Measurements from ENCODE around the gene MTA1.

The MTA1 gene

GRCh38 chr14:105447651-105448640 is 28.3 kb downstream of the MTA1 start:
- no peak for DNase-seq

DNA sequence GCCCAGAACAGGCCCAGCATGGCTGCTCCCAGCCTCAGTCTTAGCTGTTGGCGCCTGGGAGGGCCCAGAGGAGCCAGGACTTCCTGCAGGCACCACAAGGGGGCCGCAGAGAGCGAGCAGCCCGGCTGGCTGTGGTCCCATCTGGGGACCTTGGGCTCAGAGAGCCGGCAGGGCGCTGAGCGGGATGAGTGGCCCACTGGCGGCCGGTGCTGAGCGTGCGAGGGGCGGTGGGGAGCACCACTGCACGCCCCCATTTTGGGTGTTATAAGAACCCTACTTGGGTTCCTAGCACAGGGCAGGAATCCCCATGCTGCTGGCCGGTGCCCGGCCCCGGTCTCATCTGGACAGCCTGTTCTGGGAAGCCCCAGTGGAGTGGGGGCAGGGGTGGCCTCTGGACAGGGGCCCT is 29.1 kb downstream of the MTA1 start:
- DNase-seq, result peak; percentile 65 to 71

DNA sequence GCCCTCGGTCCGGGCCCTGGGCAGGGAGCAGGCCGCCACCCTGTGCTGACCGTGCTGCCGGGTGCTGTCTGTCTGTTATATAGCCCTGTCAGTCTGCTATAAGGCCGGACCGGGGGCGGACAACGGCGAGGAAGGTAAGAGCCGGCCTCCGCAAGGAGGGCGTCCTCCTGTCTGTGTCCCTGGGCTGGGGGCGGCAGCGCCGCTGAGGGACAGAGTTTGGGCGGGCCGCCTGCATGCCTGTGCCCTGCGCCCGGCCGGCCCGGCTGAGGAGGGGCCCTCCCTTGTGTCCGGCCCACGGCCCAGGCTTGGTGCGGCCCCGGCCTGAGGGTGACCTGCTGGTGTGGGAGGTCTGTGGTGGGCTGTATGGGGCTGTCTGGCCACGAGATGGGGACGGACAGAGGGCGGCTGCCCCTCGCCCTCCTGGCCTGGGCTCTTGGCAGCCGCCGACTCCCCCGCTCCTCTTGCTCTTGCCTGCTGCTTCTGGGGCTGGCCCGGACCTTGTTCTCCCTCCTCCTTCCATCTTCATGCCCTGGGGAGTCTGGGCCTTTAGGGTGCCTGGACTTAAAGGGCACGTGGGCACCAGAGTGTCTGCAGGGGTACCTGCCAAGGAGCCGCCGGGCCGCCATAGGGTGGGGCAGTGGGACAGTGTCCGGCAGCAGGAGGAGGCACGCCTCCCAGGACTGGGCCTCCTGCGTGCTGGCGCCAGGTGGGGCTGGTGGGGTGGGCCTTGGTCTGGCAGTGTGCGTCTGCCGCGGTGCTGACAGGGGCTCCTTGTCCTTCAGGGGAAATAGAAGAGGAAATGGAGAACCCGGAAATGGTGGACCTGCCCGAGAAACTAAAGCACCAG is 29.9 kb downstream of the MTA1 start:
- no peak for DNase-seq

- no peak for DNase-seq
These were observed 30.5 kb downstream of the MTA1 start for GRCh38 chr14:105450123-105450505.

DNA sequence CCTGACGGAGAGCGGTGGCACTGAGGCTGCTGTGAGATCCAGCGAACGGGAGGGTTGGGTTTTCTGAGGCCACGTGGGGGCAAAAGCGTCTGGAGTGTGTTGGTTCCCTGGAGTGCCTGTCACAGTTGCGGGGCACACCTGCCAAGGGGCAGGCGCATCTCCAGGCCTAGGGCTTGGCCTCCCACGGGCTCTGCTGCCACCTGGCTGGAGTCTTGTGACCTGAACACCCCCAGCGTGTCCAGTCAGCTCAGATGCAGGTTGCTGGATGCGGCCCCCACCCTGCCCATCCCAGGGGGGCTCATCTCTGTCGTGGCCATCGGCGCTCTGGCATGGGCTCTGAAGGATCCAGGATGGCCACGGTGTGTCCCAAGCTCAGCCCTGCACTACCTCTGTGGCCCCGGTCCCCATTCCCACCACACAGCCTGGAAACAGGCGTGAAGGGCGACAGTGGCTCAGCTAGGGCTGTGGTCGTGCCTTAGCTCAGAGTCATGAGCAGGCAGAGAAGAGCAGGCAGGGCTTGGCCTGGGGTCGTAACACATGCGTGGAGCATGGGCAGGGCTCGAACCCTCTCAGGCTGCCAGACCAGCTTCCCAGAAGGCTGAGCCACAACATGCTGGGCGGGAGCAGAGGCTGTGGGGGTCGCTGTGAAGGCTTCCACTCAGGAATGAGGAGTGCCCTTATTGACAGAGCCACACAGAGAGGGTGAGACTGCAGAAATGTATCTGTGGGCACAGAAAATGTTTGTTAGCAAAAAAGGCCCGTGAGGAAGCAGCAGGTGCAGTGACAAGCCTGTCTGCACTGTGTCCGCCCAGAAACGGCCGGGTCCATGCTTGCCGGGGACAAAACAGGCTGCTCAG is 31.5 kb downstream of the MTA1 start:
- DNase-seq, result no peak

DNA sequence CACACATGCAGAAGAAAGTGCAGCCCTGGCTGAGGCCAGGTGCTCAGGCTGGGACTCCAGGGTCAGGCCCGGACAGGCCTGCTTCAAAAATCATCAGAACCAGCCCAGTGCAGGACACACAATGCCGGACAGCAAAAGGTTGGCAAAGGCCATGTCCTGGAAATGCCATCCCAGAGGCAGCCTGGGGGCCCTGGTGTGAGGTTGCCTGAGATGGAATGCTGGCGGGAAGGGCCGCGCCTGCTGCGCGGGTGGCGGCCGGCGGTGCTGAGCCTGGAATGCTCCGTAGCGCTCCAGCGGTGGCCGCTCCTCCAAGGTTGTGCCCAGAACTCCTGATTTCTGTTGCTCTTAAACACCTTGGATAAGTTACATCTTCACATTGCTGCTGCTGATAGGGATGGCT is 33.3 kb downstream of the MTA1 start:
- no peak for DNase-seq

DNA sequence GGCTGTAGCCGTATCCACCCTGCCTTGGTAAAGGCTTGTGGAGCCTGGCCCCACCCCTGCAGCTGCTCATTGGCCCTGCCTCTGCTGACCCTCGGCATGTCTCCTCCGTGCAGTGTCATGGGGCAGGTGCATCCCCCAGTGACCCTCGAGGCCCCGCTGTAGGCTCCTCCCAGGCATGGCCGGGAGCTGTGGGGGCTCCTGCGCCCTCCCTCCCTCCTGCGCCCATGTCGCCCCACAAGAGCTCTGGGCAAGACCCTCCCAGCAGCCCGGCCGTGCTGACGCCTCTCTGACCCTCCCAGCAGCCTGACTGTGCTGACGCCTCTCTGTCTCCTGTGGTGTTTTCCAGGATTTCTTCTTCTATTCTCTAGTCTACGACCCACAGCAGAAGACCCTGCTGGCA is 34.2 kb downstream of the MTA1 start:
- no peak for DNase-seq

- no peak for DNase-seq
These were observed 35.5 kb downstream of the MTA1 start for GRCh38 chr14:105455086-105455640.

GRCh38 chr14:105455766-105456660 is 36.4 kb downstream of the MTA1 start:
- no peak for DNase-seq

GRCh38 chr14:105456736-105457617 is 37.4 kb downstream of the MTA1 start:
- no peak for DNase-seq

- no peak for DNase-seq
These were observed 38.4 kb downstream of the MTA1 start for GRCh38 chr14:105458010-105458409.

DNA sequence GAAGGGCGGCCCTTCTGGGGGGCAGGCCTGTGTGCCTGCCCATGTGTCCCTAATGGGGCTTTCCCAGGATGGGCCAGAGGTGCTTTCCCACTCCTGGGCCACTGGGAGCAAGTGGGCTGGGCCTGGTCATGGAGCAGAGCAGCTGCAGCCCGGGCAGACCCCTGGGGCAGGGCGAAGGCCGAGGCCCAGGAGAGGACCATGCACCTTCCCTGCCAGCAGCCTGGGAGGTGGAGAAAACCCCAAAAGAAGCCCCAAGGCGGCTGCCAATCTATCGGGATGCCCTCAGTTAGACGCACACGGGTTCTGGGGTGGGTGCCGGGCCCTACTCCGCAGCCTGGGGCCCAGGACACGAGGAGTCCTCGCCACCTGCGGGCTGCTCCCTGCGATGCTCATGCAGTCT is 38.9 kb downstream of the MTA1 start:
- DNase-seq, result no peak

- DNase-seq, result no peak
These were observed 40.5 kb downstream of the MTA1 start for GRCh38 chr14:105460116-105460515.

DNA sequence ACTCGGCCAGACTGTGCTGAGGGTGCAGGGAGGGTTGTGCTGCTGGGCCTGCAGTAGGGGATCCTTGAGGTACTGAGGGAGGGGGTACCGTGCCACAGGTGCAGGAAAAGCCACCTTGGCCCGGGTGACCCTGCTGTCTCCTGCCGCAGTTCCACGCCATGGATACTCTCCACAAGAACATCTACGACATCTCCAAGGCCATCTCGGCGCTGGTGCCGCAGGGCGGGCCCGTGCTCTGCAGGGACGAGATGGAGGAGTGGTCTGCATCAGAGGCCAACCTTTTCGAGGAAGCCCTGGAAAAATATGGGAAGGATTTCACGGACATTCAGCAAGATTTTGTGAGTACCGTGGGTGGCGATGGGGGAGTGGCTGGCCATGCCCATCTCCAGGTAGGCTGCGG is 41.0 kb downstream of the MTA1 start:
- no peak for DNase-seq

DNA sequence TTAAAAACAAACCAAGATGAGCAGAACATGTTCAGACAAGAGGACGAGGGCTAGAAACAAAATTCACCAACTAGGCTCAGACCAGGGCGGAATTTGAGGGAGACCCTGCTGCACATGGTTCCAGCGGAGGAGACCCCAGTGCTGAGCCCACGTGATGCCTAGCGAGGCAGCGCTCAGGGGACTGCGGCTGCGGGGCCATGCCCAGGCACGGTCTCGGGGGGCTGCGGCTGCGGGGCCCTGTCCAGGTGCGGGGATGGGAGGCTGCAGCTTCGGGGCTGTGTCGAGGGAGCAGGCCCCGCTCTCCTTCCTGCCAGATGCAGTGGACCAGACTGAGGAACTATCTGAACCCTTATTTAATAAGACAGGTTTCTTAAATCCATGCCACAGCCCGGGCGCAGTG is 42.3 kb downstream of the MTA1 start:
- DNase-seq, result no peak

- DNase-seq, result no peak
These were observed 44.9 kb downstream of the MTA1 start for GRCh38 chr14:105464501-105464900.

DNA sequence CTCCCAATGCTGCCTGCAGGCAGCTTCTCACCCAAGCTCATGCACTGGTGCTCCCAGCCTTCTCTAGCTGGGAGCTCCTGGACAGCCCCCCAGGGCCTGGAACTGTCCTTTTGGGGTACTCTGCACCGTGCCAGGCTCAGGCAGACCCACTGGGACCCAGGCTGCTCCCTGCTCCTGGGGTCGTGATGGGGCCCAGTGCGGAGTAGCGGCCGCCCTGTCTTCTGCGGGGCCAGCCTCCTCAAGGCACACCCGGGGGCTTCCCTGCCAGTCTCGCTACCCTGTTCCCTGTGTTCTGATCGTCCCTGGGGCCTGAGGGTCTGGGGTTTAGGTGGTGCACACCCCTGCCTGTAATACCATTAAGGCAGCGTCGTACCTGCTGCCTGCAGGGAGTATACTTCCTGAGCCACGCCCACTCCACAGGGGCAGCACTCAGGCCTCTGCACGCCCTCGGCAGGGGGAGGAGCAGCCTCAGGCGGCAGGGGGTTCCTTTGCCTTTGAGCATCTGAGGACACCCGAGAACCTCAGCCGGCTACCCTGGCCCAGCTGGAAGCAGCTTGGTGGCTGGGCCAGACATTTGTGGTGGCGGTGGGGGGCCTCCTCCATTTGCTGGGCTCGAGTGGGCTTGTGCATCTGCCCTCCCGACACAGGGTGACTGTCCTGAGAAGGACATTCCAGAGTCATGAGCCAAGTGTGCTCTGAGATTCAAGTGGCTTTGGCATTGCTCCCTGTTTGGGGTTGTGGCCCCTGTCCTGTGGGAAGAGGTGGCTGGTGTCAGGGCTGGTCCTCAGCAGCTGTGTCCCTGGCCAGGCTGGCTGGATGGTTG is 45.8 kb downstream of the MTA1 start:
- DNase-seq, result no peak

DNA sequence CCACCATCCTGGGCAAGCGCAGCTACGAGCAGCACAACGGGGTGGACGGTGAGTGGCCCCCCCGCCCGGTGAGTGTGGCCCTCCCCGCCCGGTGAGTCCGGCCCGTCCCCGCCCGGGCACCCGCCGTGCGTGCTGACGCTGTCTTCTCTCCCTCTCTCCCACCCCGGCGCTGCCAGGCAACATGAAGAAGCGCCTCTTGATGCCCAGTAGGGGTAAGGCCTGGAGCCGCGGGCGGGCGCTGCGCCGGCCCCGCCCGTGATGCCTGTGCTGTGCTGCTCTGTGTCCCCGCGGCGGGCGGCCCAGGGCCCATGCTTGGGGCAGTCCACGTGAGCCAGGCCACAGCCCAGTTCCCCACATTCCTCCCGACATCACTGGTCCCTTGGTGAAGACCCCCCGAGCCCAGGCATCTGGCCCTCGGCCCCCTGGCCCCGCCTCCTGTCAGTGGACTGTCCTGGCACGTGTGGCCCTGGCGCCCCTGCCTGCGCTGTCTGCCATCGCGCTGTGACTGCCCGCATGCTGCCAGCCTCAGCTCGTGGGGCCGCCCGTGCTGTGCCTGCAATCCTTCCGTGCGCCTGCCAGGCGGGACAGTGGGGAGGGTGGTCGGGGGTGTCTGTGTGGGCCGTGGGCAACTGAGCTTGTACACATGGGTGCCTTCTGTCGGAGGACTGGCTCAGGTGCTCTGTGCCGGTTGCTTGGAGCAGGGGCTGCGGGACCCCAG is 47.1 kb downstream of the MTA1 start:
- DNase-seq, result no peak
